ENCODE results near the gene ELOVL6. TPM values are rescaled to one million over a fixed set of nuclear protein-coding genes. Genes with fewer than 3 reads are reported as not detected.

The ELOVL6 gene
- total RNA-seq, 1 experiment from 2014 or later: 2.2 TPM

DNA sequence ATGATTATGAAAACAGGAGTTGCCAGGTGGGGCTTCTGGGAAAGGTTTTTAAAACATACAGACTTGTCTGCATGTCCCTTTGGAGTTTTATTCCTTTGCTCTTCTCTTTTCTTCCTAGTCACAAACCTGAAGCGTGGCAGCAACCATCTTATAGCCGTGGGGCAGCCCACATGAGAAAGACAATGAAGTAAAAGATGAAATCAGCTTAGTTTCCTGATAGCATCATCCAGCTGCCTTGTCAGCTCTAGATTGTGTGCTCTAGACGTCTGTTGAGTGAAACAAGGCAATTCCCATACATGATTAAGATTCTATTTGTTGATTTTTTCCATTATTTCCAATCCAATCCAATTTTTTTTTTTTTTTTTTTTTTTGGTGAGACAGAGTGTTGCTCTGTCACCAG, 68.9 kb downstream of the ELOVL6 start:
- Histone ChIP-seq H3K79me2 (ENCODE audit: low read length) (no peaks in the 10 kb centered on the region), H3K27me3 (ENCODE audit: low read length) (no peaks in the 10 kb centered on the region), H3K9ac (ENCODE audit: low read length) (no peak overlapping the region), H2AFZ (ENCODE audit: low read length) (no peak overlapping the region), H4K20me1 (ENCODE audit: low read length) (no peaks in the 10 kb centered on the region), H3K4me2 (ENCODE audit: low read length) (no peak overlapping the region), H3K9me3 (ENCODE audit: low read length) (no peaks in the 10 kb centered on the region), H3K9me2 (replicated peaks; ENCODE audit: low read length) (no peaks in the 10 kb centered on the region), H3K36me3 (ENCODE audit: low read depth, low read length) (no peaks in the 10 kb centered on the region), H3K27ac (ENCODE audit: low read length) (no peak overlapping the region), H3F3A (ENCODE audit: low read length, unreplicated experiment) (no peaks in the 10 kb centered on the region), H3K4me3 (ENCODE audit: low read length) (no peak overlapping the region), H3K4me1 (ENCODE audit: insufficient read depth, low read length) (peaks cover 4% of the 10 kb centered on the region; the same call in 1 of the 2 replicates)
- DNase-seq (no peak), ATAC-seq (no peak)
- TF ChIP-seq CTCF (conservative IDR thresholded peaks at IDR 0.05; ENCODE audit: low read depth, low read length): no peak
- no peak for TF ChIP-seq EZH2phosphoT487 (IDR thresholded peaks at IDR 0.05; ENCODE audit: borderline replicate concordance, low read length)
- no peak for TF ChIP-seq EZH2 (IDR thresholded peaks at IDR 0.05; ENCODE audit: low read length, unreplicated experiment)
- intact Hi-C loops (cut with micrococcal nuclease): no loop called here
- POLR2A ChIA-PET (ENCODE audit: unreplicated experiment): no interaction called here
- CTCF ChIA-PET: no interaction called here
- BruUV-seq (replicated peaks): no TSS peak

DNA sequence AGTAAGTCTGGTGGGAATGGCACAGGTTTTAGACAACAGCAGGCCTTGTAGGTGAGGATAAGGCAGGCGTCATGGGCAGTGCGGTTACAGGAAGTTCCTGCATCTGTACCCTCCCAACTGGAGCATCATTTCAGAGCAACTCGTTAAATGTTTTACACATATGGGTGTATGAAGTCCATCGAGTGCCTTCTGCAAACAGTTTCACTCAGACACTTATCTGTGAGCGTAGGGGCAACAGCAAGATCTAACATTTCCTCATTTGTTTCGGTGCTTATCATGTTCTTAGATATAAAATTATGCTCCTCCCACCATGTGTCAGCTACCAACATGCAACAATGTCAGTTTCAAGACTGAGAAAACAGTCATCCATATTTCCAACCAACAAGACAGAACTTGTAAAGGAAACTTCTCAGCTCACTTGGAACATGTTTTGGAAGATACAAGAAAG, 69.9 kb downstream of the ELOVL6 start:
- POLR2A ChIA-PET (ENCODE audit: unreplicated experiment): no interaction called here
- BruUV-seq (replicated peaks): no TSS peak
- DNase-seq: no peak

More for the DNA sequence above, 69.9 kb downstream of the ELOVL6 start:
- intact Hi-C loops (cut with micrococcal nuclease): no loop called here
- Histone ChIP-seq H3K79me2 (ENCODE audit: low read length) (no peaks in the 10 kb centered on the region), H3K9ac (ENCODE audit: low read length) (no peak overlapping the region), H3K9me2 (replicated peaks; ENCODE audit: low read length) (no peaks in the 10 kb centered on the region), H3K4me1 (ENCODE audit: insufficient read depth, low read length) (peaks cover 4% of the 10 kb centered on the region; the same call in 1 of the 2 replicates), H3K27me3 (ENCODE audit: low read length) (no peaks in the 10 kb centered on the region), H3F3A (ENCODE audit: low read length, unreplicated experiment) (no peaks in the 10 kb centered on the region), H3K9me3 (ENCODE audit: low read length) (no peaks in the 10 kb centered on the region), H3K4me2 (ENCODE audit: low read length) (no peak overlapping the region), H3K27ac (ENCODE audit: low read length) (no peak overlapping the region), H4K20me1 (ENCODE audit: low read length) (no peaks in the 10 kb centered on the region), H2AFZ (ENCODE audit: low read length) (no peak overlapping the region), H3K36me3 (ENCODE audit: low read depth, low read length) (no peaks in the 10 kb centered on the region), H3K4me3 (ENCODE audit: low read length) (no peak overlapping the region)
- TF ChIP-seq CTCF (conservative IDR thresholded peaks at IDR 0.05; ENCODE audit: low read depth, low read length): no peak
- no peak for TF ChIP-seq EZH2phosphoT487 (IDR thresholded peaks at IDR 0.05; ENCODE audit: borderline replicate concordance, low read length)
- TF ChIP-seq EZH2 (IDR thresholded peaks at IDR 0.05; ENCODE audit: low read length, unreplicated experiment): no peak
- no peak for ATAC-seq
- CTCF ChIA-PET: no interaction called here
